ENCODE data around the gene HOXD10. TPM values are rescaled to one million over a fixed set of nuclear protein-coding genes. Genes with fewer than 3 reads are reported as not detected.

HOXD10 gene
- total RNA-seq, 1 experiment from 2014 or later = not detected

DNA sequence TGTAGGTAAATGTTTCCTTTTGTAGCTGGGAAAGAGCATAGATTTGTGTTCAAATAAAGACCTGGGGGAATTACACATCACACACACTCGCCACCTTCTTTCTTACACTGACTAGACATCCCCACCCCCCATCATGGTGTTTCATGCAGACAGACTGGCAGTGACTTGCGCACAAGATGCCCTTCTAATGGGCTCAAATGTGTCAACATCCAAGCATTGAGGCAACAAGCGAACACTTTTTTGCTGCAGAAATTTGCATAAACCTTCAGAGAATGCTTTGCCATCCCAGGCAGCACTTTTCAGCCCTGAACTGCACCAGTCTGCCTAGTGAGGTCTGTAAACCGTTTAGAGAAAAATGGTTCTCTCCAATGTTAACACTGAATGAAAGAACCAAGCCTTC, 17.5 kb downstream of the HOXD10 start:
- DNase-seq (ENCODE audit: low spot score) = no peak

DNA sequence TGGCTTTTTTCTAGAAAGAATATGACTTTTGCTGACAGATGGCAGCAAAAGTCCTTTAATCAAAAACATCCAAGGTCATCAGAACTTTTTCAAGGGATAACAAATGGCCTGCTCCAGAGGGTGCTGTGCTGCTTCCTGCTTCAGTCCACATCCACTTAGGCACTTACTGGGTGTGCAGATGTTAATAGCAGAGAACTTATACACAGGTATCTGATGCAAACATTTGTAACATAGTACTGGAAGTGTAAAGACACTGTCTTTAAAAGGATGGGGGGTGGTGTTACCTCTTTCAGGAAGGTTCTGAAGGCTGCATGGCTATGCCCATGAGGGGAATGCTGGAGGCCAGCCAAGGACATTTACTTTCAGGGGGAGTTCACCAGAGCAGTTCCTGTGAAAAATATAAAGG, 18.5 kb downstream of the HOXD10 start:
- DNase-seq (ENCODE audit: low spot score) = peak; percentile 39

DNA sequence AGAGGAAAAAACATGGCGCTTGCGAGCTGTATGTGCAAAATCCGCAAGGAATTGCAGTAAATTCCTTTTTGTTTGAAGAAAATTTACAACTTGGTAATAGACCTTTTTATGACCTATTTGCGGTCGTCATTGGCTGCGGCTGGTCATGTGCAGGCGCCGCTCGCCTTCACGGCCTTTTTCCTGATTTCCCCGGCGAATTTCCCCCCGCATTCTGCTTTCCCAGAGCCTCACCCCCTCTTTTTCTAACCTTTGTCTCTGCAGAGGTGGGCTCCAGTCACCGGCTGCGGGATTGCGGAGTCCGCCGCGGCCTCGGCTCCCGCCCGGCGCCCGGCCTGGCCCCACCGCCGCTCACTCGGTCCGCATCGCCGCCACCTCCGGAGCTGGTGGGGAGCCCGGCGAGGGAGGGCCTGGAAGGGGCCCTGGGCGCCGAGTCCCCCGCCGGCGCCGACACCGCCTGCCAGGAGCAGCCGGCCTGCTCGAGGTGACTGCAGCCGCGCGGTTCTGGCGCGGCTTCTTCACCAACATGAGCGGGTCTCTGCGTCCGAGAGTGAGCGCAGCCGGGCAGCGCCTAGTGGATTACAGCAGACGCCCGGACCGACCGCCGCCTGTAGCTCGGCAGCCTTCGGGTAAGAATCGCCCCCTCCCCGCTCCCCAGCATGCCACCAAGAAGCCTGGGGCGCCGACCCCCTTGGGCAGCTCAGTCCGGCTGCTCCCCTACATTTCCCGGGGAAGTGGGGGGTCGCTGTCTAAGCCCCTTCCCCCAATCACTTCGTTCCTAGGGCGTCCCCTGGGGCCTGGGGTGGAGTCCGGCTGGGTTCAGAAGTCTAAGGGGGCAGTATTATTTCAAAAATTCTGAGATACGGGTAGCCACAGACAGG, 20.0 kb downstream of the HOXD10 start:
- peak; percentile 26 for DNase-seq (ENCODE audit: low spot score)

DNA sequence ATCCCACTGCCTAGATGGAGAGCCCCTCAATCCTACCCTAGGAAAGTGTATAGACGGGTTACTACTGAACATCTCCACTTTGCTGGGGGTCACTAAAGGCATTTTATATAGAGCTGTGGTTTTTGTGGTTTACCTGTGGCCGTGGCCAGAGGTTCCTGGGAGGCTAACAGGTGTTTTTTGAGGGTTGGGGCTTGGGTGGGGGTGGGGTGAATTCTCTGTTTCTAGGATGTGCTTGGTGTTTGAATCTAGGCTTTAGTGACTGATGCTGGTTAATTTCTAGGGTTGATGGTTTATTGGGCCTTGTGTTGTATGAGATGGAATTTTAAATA, 20.6 kb downstream of the HOXD10 start:
- no peak for DNase-seq (ENCODE audit: low spot score)

DNA sequence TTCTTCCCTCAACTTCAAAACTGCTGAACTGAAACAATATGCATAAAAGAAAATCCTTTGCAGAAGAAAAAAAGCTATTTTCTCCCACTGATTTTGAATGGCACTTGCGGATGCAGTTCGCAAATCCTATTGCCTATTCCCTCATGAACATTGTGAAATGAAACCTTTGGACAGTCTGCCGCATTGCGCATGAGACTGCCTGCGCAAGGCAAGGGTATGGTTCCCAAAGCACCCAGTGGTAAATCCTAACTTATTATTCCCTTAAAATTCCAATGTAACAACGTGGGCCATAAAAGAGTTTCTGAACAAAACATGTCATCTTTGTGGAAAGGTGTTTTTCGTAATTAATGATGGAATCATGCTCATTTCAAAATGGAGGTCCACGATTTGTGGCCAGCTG, 21.3 kb downstream of the HOXD10 start:
- no peak for DNase-seq (ENCODE audit: low spot score)

DNA sequence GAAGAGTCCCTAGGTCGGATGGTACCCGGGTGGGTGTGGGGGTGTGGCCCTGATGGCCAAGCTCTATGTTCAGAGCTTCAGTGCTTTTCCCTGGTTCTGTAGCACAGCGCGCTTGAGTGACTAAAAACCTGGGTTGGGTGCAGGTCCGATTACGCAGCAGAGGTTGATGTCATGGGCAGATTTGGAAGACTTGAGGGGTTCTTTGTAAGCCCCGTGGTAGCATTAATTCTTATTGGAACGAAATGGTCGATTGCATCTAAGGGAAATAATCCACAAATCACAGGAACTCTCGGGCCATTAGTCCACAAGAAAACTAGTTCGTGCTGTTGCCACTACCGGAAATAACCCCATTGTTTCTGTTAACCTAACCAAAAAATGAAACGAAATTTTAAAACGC, 21.9 kb downstream of the HOXD10 start:
- DNase-seq (ENCODE audit: low spot score) = no peak

DNA sequence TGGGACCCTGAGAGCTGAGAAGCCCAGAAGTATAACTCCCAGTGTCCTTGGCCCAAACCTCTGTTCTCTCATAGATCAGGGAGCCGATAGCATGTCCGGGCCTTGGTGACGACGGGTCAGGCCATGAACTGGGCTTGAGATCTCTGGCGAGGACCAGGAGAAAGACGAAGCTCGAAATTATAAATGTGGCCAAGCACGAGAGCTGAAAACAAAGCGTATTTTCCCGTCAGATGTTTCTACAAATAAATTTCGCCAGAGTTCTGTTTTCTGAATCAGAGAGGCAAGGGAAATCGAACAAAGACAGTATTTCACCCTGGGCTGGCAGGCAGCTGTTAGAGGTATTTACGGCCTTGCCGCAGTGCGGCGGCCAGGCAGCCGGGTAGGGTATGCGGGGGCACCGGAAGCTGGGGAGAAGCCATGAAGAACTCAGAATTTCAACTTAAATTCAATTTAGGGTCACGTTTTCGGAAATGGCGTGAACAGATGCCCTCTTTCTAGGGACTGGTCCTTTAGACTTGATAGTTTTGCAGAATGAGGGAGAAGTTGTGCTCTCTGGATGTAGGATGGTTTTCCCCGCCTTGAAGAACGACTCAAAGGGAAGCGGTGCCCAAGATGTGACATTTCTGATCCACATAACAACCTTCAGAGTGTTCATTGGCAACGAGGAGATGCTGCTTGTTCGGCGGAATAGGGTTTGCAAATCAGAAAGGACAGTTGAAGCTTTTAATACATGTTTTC, 22.5 kb downstream of the HOXD10 start:
- DNase-seq (ENCODE audit: low spot score) = no peak

DNA sequence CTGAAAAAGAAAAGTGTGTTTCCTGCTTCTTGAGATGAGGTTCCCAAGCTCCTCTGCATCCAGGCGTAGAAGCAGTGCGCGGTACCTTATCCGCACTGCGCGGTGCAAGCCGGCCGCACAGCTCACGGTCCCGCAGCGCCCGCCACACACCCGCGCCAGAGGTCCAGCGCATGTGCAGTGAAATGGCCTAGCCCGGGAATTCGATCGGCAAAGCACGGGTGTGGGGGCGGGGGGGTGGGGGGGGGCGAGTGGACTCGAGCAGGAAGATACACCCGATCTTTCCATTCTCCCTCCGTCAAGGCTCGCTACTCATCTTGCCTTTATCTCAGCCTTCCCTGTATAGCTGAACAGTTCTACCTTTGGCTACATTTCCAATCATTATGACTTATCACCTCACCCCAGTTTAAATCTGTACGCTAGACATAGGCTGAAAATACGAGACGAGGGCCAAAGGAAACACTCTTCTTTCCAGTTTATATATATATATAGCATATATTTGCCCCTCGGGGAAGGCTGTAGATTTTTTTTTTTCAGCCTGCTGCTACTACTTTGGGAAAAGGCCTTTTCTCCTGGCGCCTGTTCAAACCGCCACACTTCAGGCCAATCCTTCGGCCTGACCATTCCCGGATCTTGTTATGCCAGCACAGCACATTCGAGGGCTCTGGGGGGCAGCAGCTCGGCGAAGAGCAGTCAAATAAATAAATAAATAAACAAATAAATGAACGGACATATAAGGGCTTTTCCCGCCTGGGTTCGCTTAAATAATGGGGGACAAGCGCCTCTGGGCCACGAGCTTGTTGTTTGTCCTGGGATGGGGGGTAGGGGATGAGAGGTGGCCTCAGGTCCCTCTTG, 23.3 kb downstream of the HOXD10 start:
- DNase-seq (ENCODE audit: low spot score) = no peak

DNA sequence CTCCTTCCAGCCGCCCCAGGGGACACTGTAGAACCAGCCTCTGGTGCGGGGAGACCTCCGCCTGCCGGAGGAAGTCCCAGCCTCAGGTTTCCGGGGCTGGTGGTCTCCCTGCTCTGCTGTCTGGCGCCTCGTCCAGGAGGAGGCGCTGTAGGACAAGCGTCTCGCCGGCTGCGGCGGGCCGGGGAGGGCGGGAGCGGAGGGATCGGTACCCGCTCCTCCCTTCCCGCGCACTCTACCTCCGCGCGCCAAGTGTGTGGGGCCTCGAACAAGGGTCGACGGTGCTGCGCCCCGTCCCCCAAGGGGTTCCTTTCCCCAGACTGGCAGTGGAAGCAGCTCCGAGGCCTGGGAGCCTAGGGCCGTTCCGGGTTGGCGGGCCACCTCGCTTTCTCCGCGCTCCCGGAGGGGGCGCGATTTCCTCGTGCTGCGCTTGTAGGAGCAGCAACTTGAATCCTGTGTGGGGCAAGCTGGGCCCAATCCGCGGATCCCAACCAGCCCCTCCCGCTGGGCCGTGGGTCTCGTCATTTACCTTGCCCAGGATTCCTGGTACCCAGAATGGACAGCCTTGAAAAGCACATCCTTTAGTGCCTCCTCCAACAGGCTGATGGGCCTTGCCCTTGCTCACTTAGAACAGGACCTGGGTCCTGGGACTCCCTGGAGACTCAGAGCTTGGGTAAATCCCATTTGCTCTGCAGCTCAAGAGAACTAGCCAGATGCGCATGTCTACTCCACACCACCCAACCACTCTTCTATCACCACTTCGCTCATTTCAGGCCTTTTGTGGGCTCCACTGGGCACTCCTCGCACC, 24.1 kb downstream of the HOXD10 start:
- peak; percentile 67 for DNase-seq (ENCODE audit: low spot score)

DNA sequence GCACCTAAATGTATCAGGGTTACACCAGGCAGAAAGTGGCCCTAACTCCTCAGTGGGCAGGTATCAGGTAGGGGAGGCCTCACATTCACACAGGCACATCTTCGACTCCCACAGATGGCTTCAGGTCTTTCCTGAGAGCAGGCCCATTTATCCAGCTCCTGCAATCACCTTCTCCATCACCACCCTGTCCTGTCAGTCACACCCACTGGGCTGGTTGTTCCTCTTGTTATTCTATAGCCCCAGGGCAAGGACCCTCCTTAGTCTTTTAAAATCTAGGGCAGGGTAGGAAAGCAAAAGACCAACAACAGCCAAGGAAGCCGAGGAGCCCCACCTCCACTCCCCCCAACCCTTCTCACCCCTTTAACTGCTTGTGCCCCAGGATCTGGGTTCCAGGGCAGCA, 25.7 kb downstream of the HOXD10 start:
- DNase-seq (ENCODE audit: low spot score) = no peak

DNA sequence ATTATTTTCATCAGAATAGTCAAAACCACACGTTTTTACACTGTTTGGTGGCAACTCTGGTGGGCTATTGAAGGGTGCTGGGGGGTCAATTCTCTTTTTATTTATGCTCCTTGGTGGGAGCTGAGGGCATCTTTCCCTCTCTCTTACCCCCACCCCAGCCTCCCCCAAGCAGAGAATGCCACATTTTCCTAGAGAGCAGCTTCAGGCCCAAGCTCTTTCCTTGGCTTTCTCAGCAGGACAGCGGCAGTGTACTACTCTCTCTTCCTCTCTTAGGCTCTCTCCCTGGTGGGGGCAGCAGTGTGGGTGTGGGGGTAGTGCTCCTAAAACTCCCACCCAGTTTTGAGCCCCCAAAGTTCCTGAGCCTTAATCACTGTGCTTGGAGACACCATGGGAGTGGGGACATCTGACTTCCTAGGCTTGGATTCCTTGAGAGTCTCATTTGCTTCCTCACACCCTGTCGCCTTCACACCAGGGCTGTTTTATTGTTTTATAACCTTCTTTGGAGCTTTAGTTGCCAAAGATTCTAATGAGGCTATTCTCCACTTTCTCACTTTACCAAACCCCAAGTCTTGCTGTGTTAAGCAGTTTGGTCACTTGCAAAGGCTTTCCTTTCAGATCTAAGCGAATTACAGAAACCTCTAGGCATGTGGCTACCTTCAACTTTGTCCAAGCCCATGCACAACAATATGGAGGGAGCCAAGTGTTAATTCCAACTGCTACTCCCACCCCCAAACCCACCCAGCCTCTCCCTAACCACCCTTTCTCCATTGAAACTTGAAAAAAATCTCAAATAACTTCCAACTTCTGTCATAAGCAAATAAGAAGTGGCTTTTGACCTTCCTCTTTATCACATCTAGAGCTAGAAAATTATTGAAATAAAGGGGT, 28.7 kb downstream of the HOXD10 start:
- DNase-seq (ENCODE audit: low spot score) = no peak

DNA sequence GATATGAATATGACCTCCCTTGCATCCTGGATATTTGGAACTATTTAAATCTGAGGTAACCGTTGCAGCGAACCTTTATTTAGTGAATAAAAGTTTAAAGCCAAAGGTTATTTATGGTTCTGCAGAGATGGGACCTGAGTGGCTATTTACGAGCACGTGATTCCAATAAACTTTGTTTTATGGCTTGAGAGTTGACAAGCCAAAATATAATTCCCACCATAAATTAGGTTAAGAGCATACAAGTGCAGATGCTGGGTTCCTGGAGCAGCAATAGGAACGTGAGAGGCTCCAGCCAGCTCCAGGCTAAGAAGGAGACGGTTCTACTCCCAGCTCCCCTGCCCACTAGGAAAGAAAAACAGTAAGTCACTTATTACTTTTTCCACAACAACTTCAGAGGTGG, 29.5 kb downstream of the HOXD10 start:
- no peak for DNase-seq (ENCODE audit: low spot score)

DNA sequence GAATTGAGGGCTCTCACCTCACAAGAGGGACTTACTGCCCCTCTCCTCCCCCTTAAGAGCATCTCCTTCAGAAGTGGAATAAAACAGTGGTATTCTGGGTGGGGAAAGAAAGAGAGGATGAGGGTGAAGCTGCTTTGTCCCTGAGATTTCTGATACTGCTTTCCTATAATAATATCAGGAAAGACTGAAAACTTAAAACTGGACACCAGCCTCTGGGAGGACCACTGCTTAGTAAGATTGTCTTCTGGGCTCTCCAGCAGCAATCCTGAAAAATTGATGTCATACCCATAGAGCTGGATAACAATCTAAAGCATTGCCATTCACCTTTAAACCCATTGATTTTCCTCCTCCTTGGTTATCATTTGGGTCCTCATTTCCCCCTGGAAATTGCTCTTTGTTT, 30.1 kb downstream of the HOXD10 start:
- DNase-seq (ENCODE audit: low spot score) = no peak

DNA sequence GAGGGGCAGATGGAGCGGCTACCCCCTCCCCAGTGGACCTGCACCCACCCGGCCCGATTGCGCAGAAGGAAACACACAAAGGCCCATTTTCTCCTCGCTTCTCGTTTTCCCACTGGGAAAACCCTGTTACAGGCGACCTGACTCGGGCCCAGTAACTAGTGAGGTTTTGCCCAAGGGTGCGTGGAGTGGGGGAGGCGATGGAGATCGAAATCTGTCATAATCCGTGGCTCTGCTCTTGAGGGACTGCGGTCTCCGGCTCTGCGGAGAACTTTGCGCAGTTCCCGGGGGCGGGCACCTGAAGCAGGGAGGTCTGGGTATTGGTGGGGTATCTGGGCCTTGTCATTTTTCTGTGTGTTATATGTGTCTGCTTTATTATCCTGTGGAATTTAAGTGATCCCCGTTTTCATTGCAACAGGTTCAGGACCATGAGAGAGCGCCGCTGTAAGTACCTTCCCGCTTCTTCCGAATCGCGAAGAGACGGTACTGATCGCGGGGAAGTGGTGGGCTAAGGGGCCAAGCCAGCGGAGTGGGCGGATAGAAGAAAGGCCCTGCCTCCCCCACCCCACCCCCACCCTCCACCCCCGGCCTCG, 30.7 kb downstream of the HOXD10 start:
- no peak for DNase-seq (ENCODE audit: low spot score)

DNA sequence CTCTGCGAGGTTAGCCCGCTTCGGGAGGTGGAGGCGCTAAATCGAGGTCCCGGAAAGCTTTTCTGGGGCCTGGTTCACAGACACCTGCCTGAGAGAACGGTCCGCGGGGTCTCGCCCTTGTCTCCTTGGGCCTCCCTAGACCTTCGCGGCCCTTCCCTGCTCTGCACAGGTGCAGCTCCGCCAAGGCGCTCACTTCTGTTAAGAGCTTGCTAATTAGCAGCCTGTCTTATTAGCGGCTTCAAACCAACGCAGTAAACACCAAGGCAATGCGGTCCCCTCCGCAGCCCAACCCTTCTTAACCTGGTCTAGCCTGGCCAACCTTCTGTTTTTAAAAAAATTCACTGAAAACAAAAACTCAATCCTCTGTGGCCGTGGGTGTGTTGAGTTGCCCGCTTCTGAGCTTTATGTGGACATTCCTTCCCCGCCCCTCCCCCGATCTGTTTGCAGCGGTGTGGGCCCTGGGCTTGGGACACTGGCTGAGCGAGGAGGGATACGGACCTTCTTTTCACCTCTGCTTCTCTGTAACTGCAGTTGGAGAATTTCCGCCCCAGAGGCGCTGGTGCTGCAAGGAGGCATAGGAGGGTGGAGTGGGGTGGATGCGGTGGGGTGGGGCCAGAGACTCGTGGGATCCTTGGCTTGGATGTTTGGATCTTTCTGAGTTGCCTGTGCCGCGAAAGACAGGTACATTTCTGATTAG, 31.4 kb downstream of the HOXD10 start:
- DNase-seq (ENCODE audit: low spot score) = no peak

DNA sequence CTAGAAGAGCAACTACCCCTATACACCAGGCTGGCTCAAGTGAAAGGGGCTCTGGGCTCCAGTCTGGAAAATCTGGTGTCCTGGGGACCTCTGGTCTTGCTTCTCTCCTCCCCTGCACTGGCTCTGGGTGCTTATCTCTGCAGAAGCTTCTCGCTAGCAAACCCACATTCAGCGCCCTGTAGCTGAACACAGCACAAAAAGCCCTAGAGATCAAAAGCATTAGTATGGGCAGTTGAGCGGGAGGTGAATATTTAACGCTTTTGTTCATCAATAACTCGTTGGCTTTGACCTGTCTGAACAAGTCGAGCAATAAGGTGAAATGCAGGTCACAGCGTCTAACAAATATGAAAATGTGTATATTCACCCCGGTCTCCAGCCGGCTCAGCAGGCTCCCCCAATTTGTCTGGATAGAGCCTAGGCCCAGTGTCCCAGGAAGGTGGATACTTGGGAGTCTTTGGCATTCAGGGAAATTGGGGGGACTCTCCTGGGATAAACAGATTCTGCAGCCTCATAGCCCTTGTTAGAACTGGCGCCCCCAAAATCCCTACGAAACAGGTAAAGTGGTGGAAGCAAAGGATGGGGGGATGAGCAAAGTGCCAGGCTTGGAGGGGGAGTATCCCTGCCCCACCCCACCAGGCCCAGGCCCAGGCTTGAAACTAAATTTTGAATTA, 32.3 kb downstream of the HOXD10 start:
- DNase-seq (ENCODE audit: low spot score) = no peak

DNA sequence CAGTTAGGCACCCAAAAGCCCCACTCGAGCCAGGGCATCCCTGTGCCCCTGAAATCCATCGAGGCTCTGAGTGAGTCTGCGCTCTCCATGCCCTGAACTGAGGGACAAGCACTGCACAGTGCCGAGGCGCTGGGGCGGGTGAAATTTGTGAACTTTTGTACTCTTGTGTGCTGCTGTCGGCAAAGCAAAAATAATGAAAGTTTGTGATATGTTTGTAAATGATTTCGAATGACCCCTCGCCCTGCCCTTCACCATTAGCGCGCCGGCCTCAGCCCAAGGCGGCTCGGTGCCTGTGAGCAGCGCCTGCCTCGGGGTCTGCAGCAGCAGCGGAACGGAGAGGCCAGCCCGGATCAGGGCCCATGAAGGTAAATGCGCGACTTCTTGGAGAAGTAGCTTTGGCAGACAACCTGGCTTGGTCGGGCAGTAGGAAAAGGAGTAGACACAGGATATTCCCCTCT, 32.9 kb downstream of the HOXD10 start:
- no peak for DNase-seq (ENCODE audit: low spot score)

DNA sequence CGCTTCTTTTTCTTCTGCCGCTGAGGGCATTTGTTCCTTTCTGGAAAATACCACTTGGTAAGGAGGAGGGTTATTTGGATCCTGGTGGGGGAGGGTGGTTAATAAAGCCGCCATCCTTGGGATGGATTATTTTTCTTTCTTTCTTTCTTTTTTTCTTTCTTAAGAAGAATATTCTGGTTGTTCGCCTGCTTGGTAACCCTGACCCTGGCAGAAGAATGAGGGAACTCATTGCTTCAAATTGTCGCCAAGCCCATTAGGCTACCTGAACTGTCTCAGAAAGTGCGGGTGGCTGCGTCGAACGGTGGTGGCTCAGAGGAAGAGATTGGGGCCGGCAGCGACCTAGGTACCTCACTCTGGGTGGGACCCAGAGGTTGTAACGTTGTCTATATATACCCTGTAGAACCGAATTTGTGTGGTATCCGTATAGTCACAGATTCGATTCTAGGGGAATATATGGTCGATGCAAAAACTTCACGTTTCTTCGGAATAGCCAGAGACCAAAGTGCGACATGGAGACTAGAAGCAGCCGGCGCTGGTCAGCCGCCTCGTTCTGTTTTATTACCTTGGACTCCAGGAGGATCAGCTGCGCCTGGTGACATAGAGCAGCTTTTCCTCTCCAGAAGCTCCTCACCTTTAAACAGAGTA, 33.5 kb downstream of the HOXD10 start:
- no peak for DNase-seq (ENCODE audit: low spot score)
